ENCODE results near the gene UBXN11. TPM values are rescaled to one million over a fixed set of nuclear protein-coding genes. Genes with fewer than 3 reads are reported as not detected.

The UBXN11 gene
- total and polyA plus RNA-seq, 2 of the 13 experiments (the other 11 are each of a cell fraction or from before 2014, with no cell fraction given): 9.3 to 10.4 TPM

DNA sequence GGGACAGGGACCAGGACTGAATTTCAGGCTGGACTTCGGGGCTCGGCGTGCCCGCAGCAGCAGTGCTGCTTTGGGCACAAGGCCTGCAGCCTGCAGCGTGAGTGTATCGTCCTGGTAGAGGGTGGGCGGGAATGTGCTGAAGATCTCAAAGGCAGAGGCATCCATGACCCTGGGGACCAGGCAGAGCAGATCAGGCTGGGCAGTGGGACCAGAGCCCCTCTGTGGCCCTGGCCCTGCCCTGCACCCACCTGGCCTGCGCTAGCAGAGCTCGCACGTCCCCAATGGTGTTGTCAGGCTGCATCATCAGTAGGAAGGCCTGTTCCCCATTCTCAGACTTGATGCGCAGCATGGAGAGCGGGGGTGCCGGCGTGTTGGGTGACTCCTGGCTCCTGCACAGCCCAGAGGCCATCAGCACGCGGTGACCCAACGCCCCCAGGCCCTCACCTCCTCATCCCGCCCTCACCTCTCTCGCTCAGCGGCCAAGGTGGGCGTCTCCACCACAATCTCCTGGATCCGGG, 24.0 kb downstream of the UBXN11 start:
- no peak overlapping the region for H3K27ac ChIP-seq (ENCODE audit: extremely low read length, insufficient read depth, low read length)
- H3K4me2 ChIP-seq (ENCODE audit: low read depth, low read length): no peak overlapping the region
- H3K4me1 ChIP-seq (ENCODE audit: insufficient read depth, low read length): peaks cover 26% of the 10 kb centered on the region
- ChIA-PET CTCF (ENCODE audit: low intra/inter-chr PET ratio, low total read pairs) (interaction anchor here (0.9 kb wide), 1 partner anchor 81 kb away, joined by 3 read pairs; no protein-coding TSS in a partner anchor), POLR2A (no interaction called here)
- FAIRE-seq (no peak), DNase-seq (ENCODE audit: low spot score) (no peak), ATAC-seq (no peak)
- no peaks in the 10 kb centered on the region for H3K9me3 ChIP-seq (ENCODE audit: low read length)
- TF ChIP-seq, protein P1, sequence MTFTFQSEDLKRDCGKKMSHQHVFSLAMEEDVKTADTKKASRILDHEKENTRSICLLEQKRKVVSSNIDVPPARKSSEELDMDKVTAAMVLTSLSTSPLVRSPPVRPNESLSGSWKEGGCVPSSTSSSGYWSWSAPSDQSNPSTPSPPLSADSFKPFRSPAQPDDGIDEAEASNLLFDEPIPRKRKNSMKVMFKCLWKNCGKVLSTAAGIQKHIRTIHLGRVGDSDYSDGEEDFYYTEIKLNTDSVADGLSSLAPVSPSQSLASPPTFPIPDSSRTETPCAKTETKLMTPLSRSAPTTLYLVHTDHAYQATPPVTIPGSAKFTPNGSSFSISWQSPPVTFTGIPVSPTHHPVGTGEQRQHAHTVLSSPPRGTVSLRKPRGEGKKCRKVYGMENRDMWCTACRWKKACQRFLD (CRISPR knock-in tag; IDR thresholded peaks at IDR 0.05; ENCODE audit: borderline replicate concordance): no peak
- TF ChIP-seq ZMYM3 (CRISPR knock-in tag; IDR thresholded peaks at IDR 0.05) (no peak), ZNF558 (CRISPR knock-in tag; IDR thresholded peaks at IDR 0.05; ENCODE audit: borderline replicate concordance) (no peak), ZNF572 (CRISPR knock-in tag; IDR thresholded peaks at IDR 0.05) (no peak), ZNF333 (CRISPR knock-in tag; IDR thresholded peaks at IDR 0.05; ENCODE audit: borderline replicate concordance) (no peak), LCORL (IDR thresholded peaks at IDR 0.05) (no peak), LCORL (CRISPR knock-in tag; IDR thresholded peaks at IDR 0.05) (no peak), YEATS4 (CRISPR knock-in tag; IDR thresholded peaks at IDR 0.05; ENCODE audit: borderline replicate concordance) (no peak)
- H4K20me1 ChIP-seq (ENCODE audit: insufficient read depth, low read length): no peaks in the 10 kb centered on the region
- WGBS (ENCODE audit: low lambda C conversion rate): 93% methylated on average over 11 of the region's 22 CpGs
- H3K79me2 ChIP-seq (ENCODE audit: insufficient read depth, low read length): no peaks in the 10 kb centered on the region
- no peak overlapping the region for H2AFZ ChIP-seq (ENCODE audit: low read length)
- no peak overlapping the region for H3K9ac ChIP-seq (ENCODE audit: insufficient read depth, low read depth, low read length)
- H3K27me3 ChIP-seq (ENCODE audit: control insufficient read depth in 1 of 2, insufficient read depth in 2 of 2, low read length in 2 of 2): no peaks in the 10 kb centered on the region
- intact Hi-C loops (cut with micrococcal nuclease; ENCODE audit: unreplicated experiment) (no loop called here), in situ Hi-C loops (cut with HindIII; ENCODE audit: extremely low pct_ligation_motif_present, low pct_unique_long_range_greater_than_20kb) (loop anchor here (5.0 kb wide), 2 partner anchors 40 to 110 kb away; no protein-coding TSS in a partner anchor)
- H3K4me3 ChIP-seq (replicated peaks in 1 of 3; ENCODE audit: insufficient read depth in 1 of 3, low read depth in 2 of 3, low read length in 3 of 3): no peak overlapping the region
- BruUV-seq (replicated peaks): no TSS peak
- peaks cover 5 to 10% of the 10 kb centered on the region in 2 experiments; a peak in 4 of 5 replicates for H3K36me3 ChIP-seq (replicated peaks in 1 of 2; ENCODE audit: control insufficient read depth in 1 of 2, insufficient read depth in 2 of 2, low read length in 2 of 2)
